H1 (cell line): ENCODE measurements around the gene BMPR1A. TPM values are rescaled to one million over a fixed set of nuclear protein-coding genes. Genes with fewer than 3 reads are reported as not detected.

ENCODE experiments used
- CTCF ChIA-PET: fragments of 300-600 bp; sonication (Branson Sonifier 250); formaldehyde crosslinking; loops from one replicate; lab custom pipeline; 2021; ENCODE audit not compliant: partially characterized antibody; lab: Charles Lee
- POLR2A ChIA-PET: fragments of 300-600 bp; sonication (Branson Sonifier 250); formaldehyde crosslinking; loops from one replicate; lab custom pipeline; 2021; ENCODE audit warnings: inconsistent platforms; ENCODE audit not compliant: partially characterized antibody; lab: Charles Lee
- DNase-seq, 2 experiments: peaks; one replicate each; pipeline versions ENCODE4 v3.0.0 to v3.0.0-alpha.2; 2010 to 2022; ENCODE audit warnings: low spot score in 2 of 2, low read depth in 1 of 2, mixed read lengths in 1 of 2
- FAIRE-seq: peaks from 2 replicates; lab custom pipeline; 2011; peaks lifted over from hg19 to GRCh38; lab: Jason Lieb, UNC
- H2AFZ ChIP-seq: 2 replicates; pipeline ENCODE4 v1.8.1; 2012; ENCODE audit warnings: low read length, inconsistent platforms
- H2AK5ac ChIP-seq: 2 replicates; pipeline ENCODE4 v1.6.1; 2013; ENCODE audit warnings: low read depth, low read length
- H2BK120ac ChIP-seq: replicated peaks from 2 replicates; pipeline ENCODE3; 2013; ENCODE audit warnings: low read depth, low read length, inconsistent platforms
- H2BK12ac ChIP-seq: 2 replicates; pipeline ENCODE4 v1.6.1; 2013; ENCODE audit warnings: low read depth, low read length
- H2BK15ac ChIP-seq: 2 replicates; pipeline ENCODE4 v1.6.1; 2013; ENCODE audit warnings: low read length
- H2BK20ac ChIP-seq: 2 replicates; pipeline ENCODE4 v1.6.1; 2013; ENCODE audit warnings: low read length
- H2BK5ac ChIP-seq: 2 replicates; pipeline ENCODE4 v1.6.1; 2013; ENCODE audit warnings: low read depth, low read length
- H3K14ac ChIP-seq: 2 replicates; pipeline ENCODE4 v1.6.1; 2013; ENCODE audit warnings: inconsistent platforms; ENCODE audit not compliant: insufficient read length
- H3K18ac ChIP-seq: 2 replicates; pipeline ENCODE4 v1.6.1; 2013; ENCODE audit warnings: low read length; ENCODE audit errors: extremely low read depth
- H3K23ac ChIP-seq: 2 replicates; pipeline ENCODE4 v1.6.1; 2013; ENCODE audit warnings: inconsistent platforms; ENCODE audit not compliant: insufficient read length
- H3K23me2 ChIP-seq: 2 replicates; pipeline ENCODE4 v1.6.1; 2013; ENCODE audit warnings: low read depth, low read length
- H3K27ac ChIP-seq: 2 replicates; pipeline ENCODE4 v1.6.1; 2011; ENCODE audit warnings: low read depth, low read length, inconsistent platforms
- H3K27me3 ChIP-seq, 4 experiments: replicated peaks in 1 of 4; 1 replicate in 1 of 4; 2 replicates in 3 of 4; pipeline versions ENCODE4 v1.6.1 to v1.8.1; 2011 to 2013; ENCODE audit warnings: low read length in 3 of 4, mild to moderate bottlenecking in 3 of 4, inconsistent platforms in 2 of 4, mixed read lengths in 2 of 4, moderate library complexity in 1 of 4; ENCODE audit not compliant: control insufficient read depth in 3 of 4, insufficient read depth in 3 of 4; ENCODE audit errors: extremely low read depth in 1 of 4
- H3K36me3 ChIP-seq, 4 experiments: 2 replicates each; pipeline versions ENCODE4 v1.6.1 to v1.8.1; 2011 to 2013; ENCODE audit warnings: mild to moderate bottlenecking in 4 of 4, low read length in 3 of 4, moderate library complexity in 2 of 4, control low read depth in 1 of 4, inconsistent platforms in 1 of 4; ENCODE audit not compliant: insufficient read depth in 4 of 4, control insufficient read depth in 2 of 4
- H3K4ac ChIP-seq: replicated peaks from 2 replicates; pipeline ENCODE3; 2013; ENCODE audit warnings: low read length, low read depth, mixed read lengths, inconsistent platforms; ENCODE audit not compliant: insufficient read length
- H3K4me1 ChIP-seq, 4 experiments: replicated peaks in 1 of 4; 1 replicate in 1 of 4; 2 replicates in 3 of 4; pipeline versions ENCODE4 v1.6.1 to v1.8.1; 2011 to 2013; ENCODE audit warnings: low read length in 3 of 4, inconsistent platforms in 2 of 4, mixed read lengths in 1 of 4; ENCODE audit not compliant: insufficient read depth in 4 of 4, control insufficient read depth in 3 of 4
- H3K4me2 ChIP-seq, 2 experiments: 2 replicates each; pipeline versions ENCODE4 v1.6.1 to v1.8.1; 2011 to 2013; ENCODE audit warnings: low read depth in 2 of 2, low read length in 2 of 2, control low read depth in 1 of 2, inconsistent platforms in 1 of 2, mild to moderate bottlenecking in 1 of 2; ENCODE audit not compliant: insufficient read depth in 1 of 2
- H3K4me3 ChIP-seq, 4 experiments: fragments of 200-600, 300-600 bp in 1 of 4; sonication (generic), shearing (Covaris generic), sonication (Bioruptor Twin) in 1 of 4; 2 replicates each; pipeline versions ENCODE4 v1.5.1 to v1.8.1; 2011 to 2016; ENCODE audit warnings: low read length in 4 of 4, low read depth in 3 of 4, control low read depth in 2 of 4, inconsistent platforms in 2 of 4, mild to moderate bottlenecking in 2 of 4, mixed read lengths in 1 of 4, moderate library complexity in 1 of 4; ENCODE audit not compliant: insufficient read depth in 2 of 4; ENCODE audit errors: extremely low read depth in 1 of 4
- H3K56ac ChIP-seq: replicated peaks from 2 replicates; pipeline ENCODE3; 2013; ENCODE audit warnings: low read depth, mild to moderate bottlenecking, mixed read lengths, low read length, inconsistent platforms; ENCODE audit not compliant: insufficient read length
- H3K79me1 ChIP-seq: 2 replicates; pipeline ENCODE4 v1.6.1; 2013; ENCODE audit warnings: low read depth, low read length, control low read depth
- H3K79me2 ChIP-seq, 2 experiments: 2 replicates each; pipeline versions ENCODE4 v1.6.1 to v1.8.1; 2012 to 2013; ENCODE audit warnings: low read length in 2 of 2, mild to moderate bottlenecking in 2 of 2, inconsistent platforms in 1 of 2; ENCODE audit not compliant: insufficient read depth in 2 of 2, control insufficient read depth in 1 of 2
- H3K9ac ChIP-seq, 4 experiments: replicated peaks in 1 of 4; 1 replicate in 1 of 4; 2 replicates in 3 of 4; pipeline versions ENCODE4 v1.6.1 to v1.8.1; 2011 to 2013; ENCODE audit warnings: low read depth in 3 of 4, low read length in 3 of 4, control low read depth in 2 of 4, mild to moderate bottlenecking in 2 of 4, moderate library complexity in 2 of 4, inconsistent platforms in 1 of 4; ENCODE audit errors: extremely low read depth in 1 of 4
- H3K9me3 ChIP-seq, 2 experiments: 2 replicates each; pipeline versions ENCODE4 v1.6.1 to v1.8.1; 2012 to 2013; ENCODE audit warnings: mild to moderate bottlenecking in 2 of 2, moderate library complexity in 2 of 2, control low read depth in 1 of 2, inconsistent platforms in 1 of 2, low read depth in 1 of 2, low read length in 1 of 2, mixed read lengths in 1 of 2; ENCODE audit not compliant: insufficient read depth in 2 of 2
- H4K20me1 ChIP-seq, 2 experiments: replicated peaks in 1 of 2; 2 replicates each; pipeline versions ENCODE3 to v1.8.1; 2011 to 2013; ENCODE audit warnings: inconsistent platforms in 2 of 2, low read length in 2 of 2, mild to moderate bottlenecking in 1 of 2; ENCODE audit not compliant: insufficient read depth in 2 of 2, control insufficient read depth in 1 of 2
- H4K5ac ChIP-seq: 2 replicates; pipeline ENCODE4 v1.6.1; 2013; ENCODE audit warnings: low read length, low read depth, mixed read lengths, inconsistent platforms; ENCODE audit not compliant: insufficient read length
- H4K8ac ChIP-seq: 2 replicates; pipeline ENCODE4 v1.8.0; 2013; ENCODE audit warnings: mild to moderate bottlenecking, moderate library complexity, low read length, inconsistent platforms; ENCODE audit not compliant: insufficient read depth; ENCODE audit errors: extremely low read depth
- H4K91ac ChIP-seq: replicated peaks from 2 replicates; pipeline ENCODE3; 2013; ENCODE audit warnings: low read length, mixed read lengths, inconsistent platforms; ENCODE audit not compliant: insufficient read length
- ASH2L ChIP-seq: fragments of 200-600, 300-600 bp; sonication (generic); IDR thresholded peaks from one replicate; pipeline ENCODE4 v1.7.1; 2017; ENCODE audit warnings: low read length
- ATF3 ChIP-seq: IDR thresholded peaks from 2 replicates; pipeline ENCODE4 v1.6.1; 2011; ENCODE audit warnings: low read depth, mild to moderate bottlenecking, low read length; ENCODE audit not compliant: insufficient read depth
- BACH1 ChIP-seq: IDR thresholded peaks from 2 replicates; pipeline ENCODE4 v1.6.1; 2012; ENCODE audit warnings: low read length, improper control_type of control experiment
- BCL11A ChIP-seq, 2 experiments: IDR thresholded peaks; one replicate each; pipeline ENCODE4 v1.6.1; 2011; ENCODE audit warnings: low read depth in 2 of 2, low read length in 2 of 2, mild to moderate bottlenecking in 2 of 2
- CEBPB ChIP-seq: IDR thresholded peaks from 2 replicates; pipeline ENCODE4 v1.6.1; 2012; ENCODE audit warnings: low read depth, low read length
- CTBP2 ChIP-seq: IDR thresholded peaks from 2 replicates; pipeline ENCODE4 v1.7.0; 2011; ENCODE audit warnings: borderline replicate concordance, mild to moderate bottlenecking, moderate library complexity, mixed read lengths, low read length; ENCODE audit not compliant: insufficient read depth, insufficient read length
- MAFK ChIP-seq: IDR thresholded peaks from 2 replicates; pipeline ENCODE4 v1.6.1; 2012; ENCODE audit warnings: low read depth, mild to moderate bottlenecking, improper control_type of control experiment, low read length
- RXRA ChIP-seq: IDR thresholded peaks from 2 replicates; pipeline ENCODE4 v1.6.1; 2011; ENCODE audit warnings: low read depth, mild to moderate bottlenecking, low read length, moderate library complexity; ENCODE audit not compliant: insufficient read depth
- SIRT6 ChIP-seq: IDR thresholded peaks from one replicate; pipeline ENCODE4 v1.7.1; 2012; ENCODE audit warnings: low read length, inconsistent platforms
- WGBS, 2 experiments: shearing (Covaris generic) in 1 of 2; methylation state at CpG; one replicate each; pipeline versions ENCODE4 v1.1.6 to v1.1.7; 2013 to 2015; ENCODE audit warnings: low lambda C conversion rate in 2 of 2, mixed read lengths in 2 of 2, inconsistent platforms in 1 of 2, low coverage in 1 of 2, missing lambda C conversion rate in 1 of 2; ENCODE audit not compliant: insufficient replicate concordance in 2 of 2, insufficient coverage in 1 of 2, insufficient read length in 1 of 2; ENCODE audit errors: extremely low coverage in 1 of 2, missing lambda C conversion rate in 1 of 2; 5-methylcytosine and 5-hydroxymethylcytosine counted together
- polyA plus RNA-seq, 7 experiments: library from polyadenylated mRNA; depleted of rRNA in 3 of 7; stranded (reverse) in 5 of 7; unstranded in 2 of 7; fragments of >200 nt in 5 of 7; fragments of 200-250 nt in 2 of 7; gene quantifications; 1 replicate in 5 of 7; 2 replicates in 1 of 7; 4 replicates in 1 of 7; pipeline versions ENCODE4 v1.2.1 to v1.2.3, GENCODE V29; 2011 to 2013; ENCODE audit warnings: missing spikeins in 2 of 7, mixed read lengths in 2 of 7
- total RNA-seq: library from RNA; stranded (reverse); fragmentation: NEBNext Ultra II Directional; extraction: Animal tissue kit (Norgen Biotek cat#: 25700); gene quantifications from 2 replicates; pipeline ENCODE4 v1.2.1, GENCODE V29; 2021

The BMPR1A gene
- total and polyA plus RNA-seq, 2 of the 8 experiments (the other 6 are each of a cell fraction or from before 2014, with no cell fraction given): 34.4 to 129 TPM

- no peak overlapping the region for H3K9ac ChIP-seq
- H2AFZ ChIP-seq: no peak overlapping the region
- TF ChIP-seq ATF3 (no peak), CEBPB (no peak), RXRA (no peak), MAFK (no peak), BACH1 (no peak), CTBP2 (no peak), SIRT6 (no peak), ASH2L (no peak), BCL11A (IDR thresholded peaks at IDR 0.05; ENCODE audit: low read depth in 2 of 2, low read length in 2 of 2) (no peak)
- no peak overlapping the region for H4K91ac ChIP-seq
- H3K27ac ChIP-seq: no peak overlapping the region
- H3K9me3 ChIP-seq: no peaks in the 10 kb centered on the region
- ChIA-PET CTCF (interaction anchor here (0.7 to 1.5 kb wide), 4 partner anchors 63 to 188 kb away, joined by 3 to 4 read pairs (median 3); no protein-coding TSS in a partner anchor), POLR2A (interaction anchor here (3.6 kb wide), 1 partner anchor 8 kb away, joined by 25 read pairs; no protein-coding TSS in a partner anchor)
- no peak overlapping the region for H3K14ac ChIP-seq
- no peak overlapping the region; a peak in 1 of 4 replicates for H3K4me2 ChIP-seq
- no peak overlapping the region for H3K23ac ChIP-seq
- no peak overlapping the region for H2BK120ac ChIP-seq
- no peak overlapping the region for H3K18ac ChIP-seq
- H2BK5ac ChIP-seq: no peak overlapping the region
- H4K5ac ChIP-seq: no peak overlapping the region
- H2BK15ac ChIP-seq: no peak overlapping the region
- WGBS, 2 experiments: 83% methylated on average over 17 of the region's 17 CpGs; no CpG with 5 or more reads in 1 of the 2 experiments
- no peak for FAIRE-seq
- no peak overlapping the region for H4K8ac ChIP-seq
- no peak overlapping the region for H2BK20ac ChIP-seq
- no peaks in the 10 kb centered on the region for H3K36me3 ChIP-seq
- no peak overlapping the region for H3K4me3 ChIP-seq
- H2AK5ac ChIP-seq: no peak overlapping the region
- peaks cover 0 to 35% of the 10 kb centered on the region in 2 experiments; a peak in 3 of 4 replicates for H3K79me2 ChIP-seq
- H3K23me2 ChIP-seq: peaks cover 2% of the 10 kb centered on the region; the same call in 1 of the 2 replicates
- H3K4me1 ChIP-seq: peaks cover 0 to 10% (median 6%) of the 10 kb centered on the region in 4 experiments; a peak in 6 of 7 replicates
- DNase-seq: no peak
- peaks cover 5% of the 10 kb centered on the region; the same call in 1 of the 2 replicates for H3K79me1 ChIP-seq
- H3K4ac ChIP-seq: no peak overlapping the region
- no peak overlapping the region for H3K56ac ChIP-seq
- H2BK12ac ChIP-seq: no peak overlapping the region
- no peaks in the 10 kb centered on the region for H3K27me3 ChIP-seq
- peaks cover 3 to 5% of the 10 kb centered on the region in 2 experiments for H4K20me1 ChIP-seq
Observed at GRCh38 chr10:86751477-86751876, 4.9 kb upstream of the BMPR1A start.
